K562 (cell line): ENCODE results near the gene BNIPL.

Source experiments
- CCAR2 ChIP-seq: fragments of 200-400 bp; formaldehyde crosslinking; IDR thresholded peaks from 2 replicates; pipeline ENCODE4 v1.6.1; 2017; ENCODE audit warnings: mild to moderate bottlenecking, low read depth, low read length
- EGR1 ChIP-seq: fragments of 450-650 bp; conservative IDR thresholded peaks from 2 replicates; pipeline ENCODE4 v1.6.1; 2017; ENCODE audit warnings: mild to moderate bottlenecking
- MEIS2 ChIP-seq: fragments of 450-650 bp; IDR thresholded peaks from 2 replicates; pipeline ENCODE4 v1.6.1; 2014; ENCODE audit warnings: mild to moderate bottlenecking; ENCODE audit not compliant: partially characterized antibody
- TF ChIP-seq, protein P1 (sequence below), 3 experiments: IDR thresholded peaks in 2 of 3; conservative IDR thresholded peaks in 1 of 3; 2 replicates each; pipeline ENCODE4 v1.5.1; 2011 to 2012; ENCODE audit warnings: low read length in 3 of 3, mild to moderate bottlenecking in 3 of 3, control low read depth in 2 of 3, improper control_type of control experiment in 1 of 3, inconsistent platforms in 1 of 3, low read depth in 1 of 3, mixed read lengths in 1 of 3, moderate library complexity in 1 of 3; ENCODE audit not compliant: insufficient read depth in 2 of 3

DNA sequence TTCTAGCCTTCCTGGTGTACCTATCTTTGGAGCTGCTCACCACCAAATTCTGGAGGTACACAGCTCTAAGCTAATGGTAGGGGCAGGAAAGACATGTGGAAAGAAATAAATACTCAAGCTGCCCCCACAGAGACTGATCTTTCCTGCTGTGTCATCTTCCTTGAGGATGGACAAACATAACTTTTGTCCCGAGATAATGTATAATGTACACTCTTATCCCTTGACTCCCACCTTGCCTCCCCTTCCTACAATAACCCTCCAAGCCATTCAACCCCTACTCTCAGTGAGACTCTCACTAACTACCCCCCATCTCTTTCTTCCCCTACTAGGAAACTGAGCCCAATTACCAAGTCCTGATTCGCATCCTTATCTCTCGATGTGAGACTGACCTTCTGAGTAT is 42.1 kb upstream of the BNIPL start:
- TF ChIP-seq EGR1 (no peak), CCAR2 (no peak), MEIS2 (no peak)
- TF ChIP-seq, protein P1, sequence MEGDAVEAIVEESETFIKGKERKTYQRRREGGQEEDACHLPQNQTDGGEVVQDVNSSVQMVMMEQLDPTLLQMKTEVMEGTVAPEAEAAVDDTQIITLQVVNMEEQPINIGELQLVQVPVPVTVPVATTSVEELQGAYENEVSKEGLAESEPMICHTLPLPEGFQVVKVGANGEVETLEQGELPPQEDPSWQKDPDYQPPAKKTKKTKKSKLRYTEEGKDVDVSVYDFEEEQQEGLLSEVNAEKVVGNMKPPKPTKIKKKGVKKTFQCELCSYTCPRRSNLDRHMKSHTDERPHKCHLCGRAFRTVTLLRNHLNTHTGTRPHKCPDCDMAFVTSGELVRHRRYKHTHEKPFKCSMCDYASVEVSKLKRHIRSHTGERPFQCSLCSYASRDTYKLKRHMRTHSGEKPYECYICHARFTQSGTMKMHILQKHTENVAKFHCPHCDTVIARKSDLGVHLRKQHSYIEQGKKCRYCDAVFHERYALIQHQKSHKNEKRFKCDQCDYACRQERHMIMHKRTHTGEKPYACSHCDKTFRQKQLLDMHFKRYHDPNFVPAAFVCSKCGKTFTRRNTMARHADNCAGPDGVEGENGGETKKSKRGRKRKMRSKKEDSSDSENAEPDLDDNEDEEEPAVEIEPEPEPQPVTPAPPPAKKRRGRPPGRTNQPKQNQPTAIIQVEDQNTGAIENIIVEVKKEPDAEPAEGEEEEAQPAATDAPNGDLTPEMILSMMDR (IDR thresholded peaks at IDR 0.05 in 2 of 3, conservative IDR thresholded peaks at IDR 0.05 in 1 of 3; ENCODE audit: insufficient read depth in 2 of 3, low read depth in 1 of 3, low read length in 3 of 3): no peak
